ENCODE results near the gene NFE2L2. TPM values are rescaled to one million over a fixed set of nuclear protein-coding genes. Genes with fewer than 3 reads are reported as not detected.
A peak's percentile ranks its signal among the peaks of the same experiment; 100 is the strongest.

Gene NFE2L2
- total and polyA plus RNA-seq, 9 of the 15 experiments (the other 6 are each of a cell fraction or from before 2014, with no cell fraction given): 29.3 to 120 (median 59.3) TPM

DNA sequence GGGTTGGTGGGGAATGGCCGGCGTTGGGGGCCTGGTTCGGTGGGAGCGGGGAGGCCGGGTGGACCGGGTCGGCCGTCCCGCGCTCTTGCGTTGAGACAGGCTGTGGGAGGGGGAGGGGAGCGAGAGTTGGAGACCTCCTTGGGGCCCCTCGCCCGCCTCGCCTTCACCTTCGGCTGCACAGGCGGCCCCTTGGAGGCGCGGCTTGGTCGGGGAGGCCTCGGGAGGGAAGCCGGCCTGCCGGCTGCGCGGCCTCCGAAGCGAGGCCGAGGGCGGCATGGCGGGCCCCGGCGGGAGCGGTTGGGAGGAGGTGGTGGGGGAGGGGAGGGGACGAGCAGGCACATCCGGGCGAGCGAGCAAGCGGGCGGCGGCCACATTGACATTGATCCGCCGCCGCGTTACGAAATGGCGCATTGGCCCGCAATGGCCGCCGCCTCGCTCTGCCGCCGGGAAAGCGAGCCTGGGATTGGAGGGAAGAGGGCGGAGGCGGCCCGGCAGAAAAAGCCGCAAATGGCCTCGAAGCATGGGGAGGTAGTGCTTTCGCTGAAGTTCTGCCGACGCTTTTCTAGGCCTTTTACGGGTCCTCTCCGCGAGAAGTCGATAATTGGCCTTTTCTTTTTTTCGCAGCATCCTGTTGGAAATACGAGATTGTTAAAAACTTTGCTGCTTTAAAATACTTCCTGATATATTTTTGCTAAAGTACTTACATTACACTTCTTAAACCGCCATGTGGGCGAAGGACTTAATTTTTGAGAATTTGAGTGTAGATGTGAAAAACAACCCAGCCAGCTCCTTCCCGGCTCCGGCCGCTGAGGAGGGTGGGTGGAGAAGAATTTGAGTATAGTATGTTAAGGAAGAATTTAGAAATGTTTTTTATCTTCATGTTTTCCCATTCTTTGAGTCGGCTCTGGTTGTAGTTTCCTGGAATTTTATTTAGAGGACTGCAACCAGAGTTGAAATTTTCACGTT lies 51.4 kb downstream of the NFE2L2 start (continued):
- TF ChIP-seq CBFA2T2 (conservative IDR thresholded peaks at IDR 0.05): no peak
- peak; percentile 46; the same call in 1 of the 2 replicates for TF ChIP-seq PTBP1 (IDR thresholded peaks at IDR 0.05; ENCODE audit: low read depth, low read length)
- TF ChIP-seq PTTG1 (tag; IDR thresholded peaks at IDR 0.05; ENCODE audit: low read depth): no peak
- peak; percentile 28 for TF ChIP-seq HDAC3 (IDR thresholded peaks at IDR 0.05; ENCODE audit: borderline replicate concordance, partially characterized antibody)
- peak; percentile 16; the same call in 1 of the 2 replicates for TF ChIP-seq FOSL1 (tag; conservative IDR thresholded peaks at IDR 0.05)
- TF ChIP-seq, protein P1, sequence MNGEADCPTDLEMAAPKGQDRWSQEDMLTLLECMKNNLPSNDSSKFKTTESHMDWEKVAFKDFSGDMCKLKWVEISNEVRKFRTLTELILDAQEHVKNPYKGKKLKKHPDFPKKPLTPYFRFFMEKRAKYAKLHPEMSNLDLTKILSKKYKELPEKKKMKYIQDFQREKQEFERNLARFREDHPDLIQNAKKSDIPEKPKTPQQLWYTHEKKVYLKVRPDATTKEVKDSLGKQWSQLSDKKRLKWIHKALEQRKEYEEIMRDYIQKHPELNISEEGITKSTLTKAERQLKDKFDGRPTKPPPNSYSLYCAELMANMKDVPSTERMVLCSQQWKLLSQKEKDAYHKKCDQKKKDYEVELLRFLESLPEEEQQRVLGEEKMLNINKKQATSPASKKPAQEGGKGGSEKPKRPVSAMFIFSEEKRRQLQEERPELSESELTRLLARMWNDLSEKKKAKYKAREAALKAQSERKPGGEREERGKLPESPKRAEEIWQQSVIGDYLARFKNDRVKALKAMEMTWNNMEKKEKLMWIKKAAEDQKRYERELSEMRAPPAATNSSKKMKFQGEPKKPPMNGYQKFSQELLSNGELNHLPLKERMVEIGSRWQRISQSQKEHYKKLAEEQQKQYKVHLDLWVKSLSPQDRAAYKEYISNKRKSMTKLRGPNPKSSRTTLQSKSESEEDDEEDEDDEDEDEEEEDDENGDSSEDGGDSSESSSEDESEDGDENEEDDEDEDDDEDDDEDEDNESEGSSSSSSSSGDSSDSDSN (IDR thresholded peaks at IDR 0.05; ENCODE audit: borderline replicate concordance in 1 of 2, low read depth in 2 of 2, low read length in 2 of 2): no peak
- TF ChIP-seq ZNF445 (CRISPR knock-in tag; IDR thresholded peaks at IDR 0.05; ENCODE audit: low read depth): no peak
- TF ChIP-seq SIN3A (IDR thresholded peaks at IDR 0.05; ENCODE audit: borderline replicate concordance in 2 of 2, control insufficient read depth in 1 of 2, low read depth in 2 of 2, low read length in 2 of 2): peak in 1 of 2 experiments; percentile 66; a peak in 1 of 4 replicates
- TF ChIP-seq SETDB1 (IDR thresholded peaks at IDR 0.05; ENCODE audit: low read length): no peak
- TF ChIP-seq ZBED1 (IDR thresholded peaks at IDR 0.05): no peak
- TF ChIP-seq RBM25 (IDR thresholded peaks at IDR 0.05; ENCODE audit: low read depth, low read length, severe bottlenecking): peak; percentile 52
- TF ChIP-seq SAP30 (IDR thresholded peaks at IDR 0.05; ENCODE audit: borderline replicate concordance, insufficient read depth, low read depth, low read length, poor library complexity, severe bottlenecking): peak; percentile 85
- TF ChIP-seq, protein P2, sequence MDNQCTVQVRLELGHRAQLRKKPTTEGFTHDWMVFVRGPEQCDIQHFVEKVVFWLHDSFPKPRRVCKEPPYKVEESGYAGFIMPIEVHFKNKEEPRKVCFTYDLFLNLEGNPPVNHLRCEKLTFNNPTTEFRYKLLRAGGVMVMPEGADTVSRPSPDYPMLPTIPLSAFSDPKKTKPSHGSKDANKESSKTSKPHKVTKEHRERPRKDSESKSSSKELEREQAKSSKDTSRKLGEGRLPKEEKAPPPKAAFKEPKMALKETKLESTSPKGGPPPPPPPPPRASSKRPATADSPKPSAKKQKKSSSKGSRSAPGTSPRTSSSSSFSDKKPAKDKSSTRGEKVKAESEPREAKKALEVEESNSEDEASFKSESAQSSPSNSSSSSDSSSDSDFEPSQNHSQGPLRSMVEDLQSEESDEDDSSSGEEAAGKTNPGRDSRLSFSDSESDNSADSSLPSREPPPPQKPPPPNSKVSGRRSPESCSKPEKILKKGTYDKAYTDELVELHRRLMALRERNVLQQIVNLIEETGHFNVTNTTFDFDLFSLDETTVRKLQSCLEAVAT (IDR thresholded peaks at IDR 0.05): peak; percentile 11 to 81; a peak in 2 of 4 replicates
- TF ChIP-seq L3MBTL2 (IDR thresholded peaks at IDR 0.05): peak; percentile 44; the same call in 1 of the 2 replicates
- TF ChIP-seq NEUROD1 (IDR thresholded peaks at IDR 0.05; ENCODE audit: borderline replicate concordance, low read depth, low read length, partially characterized antibody): peak; percentile 47
- peak; percentile 24; the same call in 1 of the 2 replicates for TF ChIP-seq ZNF239 (CRISPR knock-in tag; IDR thresholded peaks at IDR 0.05)
- no peak for TF ChIP-seq HDAC8 (tag; IDR thresholded peaks at IDR 0.05)
- TF ChIP-seq DIDO1 (tag; IDR thresholded peaks at IDR 0.05; ENCODE audit: low read depth): no peak
- peak; percentile 90 for TF ChIP-seq GABPA (tag; conservative IDR thresholded peaks at IDR 0.05; ENCODE audit: low read depth)
- no peak for TF ChIP-seq KLF10 (CRISPR knock-in tag; IDR thresholded peaks at IDR 0.05)
- TF ChIP-seq SMARCE1 (IDR thresholded peaks at IDR 0.05): no peak

All from K562 (cell line).